Measurements from ENCODE around the gene TBC1D22A.

TBC1D22A gene

GRCh38 chr22:47031628-47031915 is 269.1 kb downstream of the TBC1D22A start:
- TF ChIP-seq, protein P1, sequence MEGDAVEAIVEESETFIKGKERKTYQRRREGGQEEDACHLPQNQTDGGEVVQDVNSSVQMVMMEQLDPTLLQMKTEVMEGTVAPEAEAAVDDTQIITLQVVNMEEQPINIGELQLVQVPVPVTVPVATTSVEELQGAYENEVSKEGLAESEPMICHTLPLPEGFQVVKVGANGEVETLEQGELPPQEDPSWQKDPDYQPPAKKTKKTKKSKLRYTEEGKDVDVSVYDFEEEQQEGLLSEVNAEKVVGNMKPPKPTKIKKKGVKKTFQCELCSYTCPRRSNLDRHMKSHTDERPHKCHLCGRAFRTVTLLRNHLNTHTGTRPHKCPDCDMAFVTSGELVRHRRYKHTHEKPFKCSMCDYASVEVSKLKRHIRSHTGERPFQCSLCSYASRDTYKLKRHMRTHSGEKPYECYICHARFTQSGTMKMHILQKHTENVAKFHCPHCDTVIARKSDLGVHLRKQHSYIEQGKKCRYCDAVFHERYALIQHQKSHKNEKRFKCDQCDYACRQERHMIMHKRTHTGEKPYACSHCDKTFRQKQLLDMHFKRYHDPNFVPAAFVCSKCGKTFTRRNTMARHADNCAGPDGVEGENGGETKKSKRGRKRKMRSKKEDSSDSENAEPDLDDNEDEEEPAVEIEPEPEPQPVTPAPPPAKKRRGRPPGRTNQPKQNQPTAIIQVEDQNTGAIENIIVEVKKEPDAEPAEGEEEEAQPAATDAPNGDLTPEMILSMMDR (IDR thresholded peaks at IDR 0.05), result no peak

GRCh38 chr22:47032091-47032943 is 269.9 kb downstream of the TBC1D22A start:
- TF ChIP-seq, protein P1 (IDR thresholded peaks at IDR 0.05), result no peak

GRCh38 chr22:47032956-47033647 is 270.7 kb downstream of the TBC1D22A start:
- TF ChIP-seq, protein P1 (IDR thresholded peaks at IDR 0.05), result no peak

DNA sequence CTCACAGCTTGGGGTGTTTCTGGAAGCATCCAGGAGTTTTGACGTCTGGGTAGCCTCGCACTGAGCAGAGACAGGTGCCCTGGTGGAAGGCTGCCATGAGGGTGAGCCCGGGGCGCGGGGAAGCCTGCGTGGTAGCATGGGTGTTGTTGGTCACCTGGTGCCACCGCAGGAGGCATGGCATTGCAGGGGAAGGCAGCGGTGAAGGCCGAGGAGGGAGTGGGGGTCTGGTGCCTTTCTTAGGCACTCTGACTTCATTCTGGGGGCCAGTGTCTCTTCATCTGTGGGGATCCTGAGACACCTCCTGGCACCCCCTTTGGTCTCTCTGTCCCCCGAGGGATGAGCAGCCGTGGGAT is 271.2 kb downstream of the TBC1D22A start:
- TF ChIP-seq, protein P1 (IDR thresholded peaks at IDR 0.05), result no peak

DNA sequence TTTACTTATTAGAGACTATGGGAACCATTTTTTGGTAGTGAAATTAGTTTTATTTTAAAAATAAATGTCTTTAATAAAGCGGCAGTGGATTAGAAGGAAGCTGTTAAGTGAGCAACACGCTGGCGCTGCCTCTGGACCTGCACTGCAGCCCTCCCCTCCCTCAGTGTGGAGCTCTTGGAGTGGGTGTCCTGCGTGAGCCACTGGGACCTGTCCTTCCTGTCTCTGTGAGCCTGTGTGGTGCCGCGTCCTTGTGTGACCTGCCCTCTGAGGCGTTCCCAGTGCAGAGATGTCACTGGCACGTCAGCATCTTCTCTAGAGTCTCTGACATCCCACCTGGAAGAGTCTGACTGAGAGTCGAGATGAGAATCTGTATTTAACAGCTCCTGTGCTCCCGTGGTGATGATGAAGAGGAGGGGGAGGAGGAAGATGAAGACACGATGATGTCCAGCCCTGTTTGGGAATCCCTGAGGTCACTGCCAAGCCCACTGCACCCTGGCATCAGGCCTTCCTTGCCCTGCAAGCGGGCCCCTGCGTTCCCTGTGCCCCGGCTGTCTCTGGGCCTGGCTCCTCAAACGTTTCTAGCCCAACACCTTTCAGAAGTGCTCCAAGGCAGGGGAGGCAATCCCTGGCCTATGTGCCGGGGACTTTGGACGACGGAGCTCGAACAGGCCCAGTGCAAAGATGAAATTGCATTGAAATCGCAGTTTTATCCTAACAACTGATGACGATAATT is 271.8 kb downstream of the TBC1D22A start:
- TF ChIP-seq, protein P1 (IDR thresholded peaks at IDR 0.05), result no peak

DNA sequence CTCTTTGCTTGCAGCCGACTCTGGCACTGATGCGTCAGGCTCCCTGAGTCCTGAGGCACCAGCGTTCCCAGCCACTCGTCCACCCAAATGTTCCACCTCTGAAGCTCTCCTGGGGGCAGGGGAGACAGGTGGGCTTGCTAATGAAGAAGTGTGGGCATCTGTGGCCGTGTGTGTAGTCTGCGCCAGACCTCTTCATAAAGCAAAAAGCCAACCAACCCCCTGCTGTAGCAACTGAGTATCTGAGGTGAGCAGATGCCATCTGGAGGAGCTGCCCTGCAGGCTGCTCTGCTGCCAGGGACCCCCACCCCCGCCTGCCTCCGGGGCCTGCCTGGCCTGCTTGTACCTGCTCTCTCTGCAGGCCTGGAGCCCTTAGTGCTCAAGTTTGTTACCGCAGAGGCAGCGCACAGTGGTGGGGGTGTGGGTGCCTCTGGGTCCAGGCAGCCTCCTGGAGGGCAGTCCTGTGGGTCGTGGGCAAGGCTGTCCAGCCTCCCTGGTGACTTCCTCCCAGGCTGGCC is 272.5 kb downstream of the TBC1D22A start:
- TF ChIP-seq, protein P1 (IDR thresholded peaks at IDR 0.05), result no peak

DNA sequence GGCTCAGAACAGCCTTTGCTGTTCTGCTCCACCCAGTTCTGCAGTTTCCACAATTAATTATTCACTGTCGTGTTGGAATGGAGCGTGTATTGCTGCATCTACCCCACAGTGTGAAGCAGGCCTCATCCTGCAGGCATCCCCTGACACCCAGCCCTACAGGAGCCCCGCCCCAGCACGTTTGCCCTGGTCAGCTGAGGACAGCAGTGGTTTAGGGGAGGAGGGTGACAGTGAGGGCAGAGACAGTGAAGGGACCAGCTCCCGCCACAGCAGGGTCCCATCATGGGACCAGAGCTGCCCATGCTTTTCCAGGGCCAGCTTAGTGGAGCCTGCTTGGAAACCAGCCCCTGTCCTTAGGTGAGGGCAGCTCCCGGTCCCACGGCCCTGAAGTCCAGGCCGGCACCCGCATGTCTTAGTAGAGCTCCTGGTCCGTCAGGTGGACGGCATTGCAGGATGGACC is 273.0 kb downstream of the TBC1D22A start:
- TF ChIP-seq, protein P1 (IDR thresholded peaks at IDR 0.05), result no peak
